ENCODE measurements around the gene NKG7. TPM values are rescaled to one million over a fixed set of nuclear protein-coding genes. Genes with fewer than 3 reads are reported as not detected.
A peak's percentile ranks its signal among the peaks of the same experiment; 100 is the strongest.
"Not testable (repeated sequence)": the region's sequence is repeated elsewhere in the genome, so short reads cannot be mapped to it uniquely, and the experiment has no call there.

Gene NKG7
- total and polyA plus RNA-seq, 11 donors: 1.0 to 31.2 (median 2.4) TPM; not detected in 2

DNA sequence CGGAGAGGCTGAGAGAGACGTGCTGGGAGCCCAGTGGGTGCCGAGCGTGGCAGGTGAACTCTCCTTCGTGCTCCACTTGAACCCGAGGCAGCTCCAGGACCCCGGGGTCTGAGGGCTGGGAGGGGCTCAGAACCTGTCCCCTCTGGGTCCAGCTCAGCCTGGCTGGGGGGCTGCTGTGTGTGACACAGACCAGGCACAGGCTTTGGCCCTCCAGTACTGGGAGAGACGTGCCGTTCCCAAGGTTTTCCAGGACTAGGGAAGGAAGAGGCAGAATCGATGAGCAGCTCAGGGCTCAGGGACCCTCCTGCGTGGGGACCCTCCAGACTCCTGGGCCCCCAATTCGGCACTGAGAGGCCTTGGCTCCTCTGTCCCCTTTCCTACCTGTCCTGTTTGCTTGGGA lies 42.7 kb upstream of the NKG7 start:
- Histone ChIP-seq H3K27ac (no peak overlapping the region), H3K4me1 (peaks cover 0 to 9% (median 0%) of the 10 kb centered on the region in 12 donors), H3K36me3 (no peaks in the 10 kb centered on the region), H3K4me3 (no peak overlapping the region), H3K27me3 (peaks cover 0 to 12% (median 0%) of the 10 kb centered on the region in 9 donors), H3K9me3 (no peaks in the 10 kb centered on the region)
- intact Hi-C loops (cut with DNase I): no loop called here
- TF ChIP-seq, protein P1, sequence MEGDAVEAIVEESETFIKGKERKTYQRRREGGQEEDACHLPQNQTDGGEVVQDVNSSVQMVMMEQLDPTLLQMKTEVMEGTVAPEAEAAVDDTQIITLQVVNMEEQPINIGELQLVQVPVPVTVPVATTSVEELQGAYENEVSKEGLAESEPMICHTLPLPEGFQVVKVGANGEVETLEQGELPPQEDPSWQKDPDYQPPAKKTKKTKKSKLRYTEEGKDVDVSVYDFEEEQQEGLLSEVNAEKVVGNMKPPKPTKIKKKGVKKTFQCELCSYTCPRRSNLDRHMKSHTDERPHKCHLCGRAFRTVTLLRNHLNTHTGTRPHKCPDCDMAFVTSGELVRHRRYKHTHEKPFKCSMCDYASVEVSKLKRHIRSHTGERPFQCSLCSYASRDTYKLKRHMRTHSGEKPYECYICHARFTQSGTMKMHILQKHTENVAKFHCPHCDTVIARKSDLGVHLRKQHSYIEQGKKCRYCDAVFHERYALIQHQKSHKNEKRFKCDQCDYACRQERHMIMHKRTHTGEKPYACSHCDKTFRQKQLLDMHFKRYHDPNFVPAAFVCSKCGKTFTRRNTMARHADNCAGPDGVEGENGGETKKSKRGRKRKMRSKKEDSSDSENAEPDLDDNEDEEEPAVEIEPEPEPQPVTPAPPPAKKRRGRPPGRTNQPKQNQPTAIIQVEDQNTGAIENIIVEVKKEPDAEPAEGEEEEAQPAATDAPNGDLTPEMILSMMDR (IDR thresholded peaks at IDR 0.05): no peak
- no peak for TF ChIP-seq POLR2A (IDR thresholded peaks at IDR 0.05)
- ATAC-seq (no peak), DNase-seq (no peak)
- 81 to 87% (median 83%) methylated on average over 8 to 12 of the region's 12 CpGs for WGBS, 4 donors

DNA sequence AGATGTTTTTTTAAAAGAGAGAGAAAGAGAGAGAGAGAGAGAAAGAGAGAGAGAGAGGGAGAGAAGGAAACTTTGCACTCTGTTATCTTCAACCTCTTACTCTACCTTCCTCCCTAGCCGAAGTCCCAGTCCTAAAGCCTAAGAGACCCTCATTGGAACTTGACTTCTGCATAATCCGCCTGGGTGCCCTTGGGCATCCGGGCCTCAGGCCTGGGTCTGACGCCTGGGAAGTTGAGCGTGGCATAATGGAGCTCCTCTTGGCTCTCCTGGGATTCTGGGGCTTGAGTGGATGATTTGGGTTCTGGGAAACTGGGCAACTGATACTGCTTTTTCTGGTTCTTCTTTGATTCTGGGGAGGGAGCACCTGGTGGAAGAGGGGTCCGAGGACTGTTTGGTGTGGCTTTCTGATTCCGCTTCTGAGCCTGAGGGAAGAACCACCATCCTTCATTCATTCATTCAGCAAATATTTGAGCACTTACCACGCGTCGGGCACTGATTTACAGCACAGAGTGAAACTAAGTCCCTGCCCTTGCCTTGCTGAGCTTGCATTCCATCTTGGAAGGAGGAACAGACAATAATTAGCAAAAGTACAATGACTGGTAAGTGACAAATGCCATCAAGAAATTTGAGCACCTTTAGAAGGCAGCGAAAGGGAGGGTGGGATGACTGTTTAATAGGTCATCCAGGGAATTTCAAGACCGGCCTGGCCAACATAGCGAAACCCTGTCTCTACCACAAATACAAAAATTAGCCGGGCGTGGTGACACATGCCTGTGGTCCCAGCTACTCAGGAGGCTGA lies 38.7 kb upstream of the NKG7 start:
- Histone ChIP-seq H3K4me3 (no peak overlapping the region), H3K27me3 (peaks cover 0 to 11% (median 0%) of the 10 kb centered on the region in 9 donors), H3K36me3 (no peaks in the 10 kb centered on the region), H3K27ac (no peak overlapping the region), H3K4me1 (peaks cover 0 to 27% (median 0%) of the 10 kb centered on the region in 12 donors), H3K9me3 (peaks cover 0 to 2% (median 0%) of the 10 kb centered on the region in 12 donors)
- DNase-seq (no peak), ATAC-seq (no peak)
- TF ChIP-seq POLR2A (IDR thresholded peaks at IDR 0.05): no peak
- TF ChIP-seq, protein P1 (IDR thresholded peaks at IDR 0.05): no peak
- intact Hi-C loops (cut with DNase I): no loop called here
- WGBS, 4 donors: 90 to 96% (median 90%) methylated on average over 15 of the region's 15 CpGs

DNA sequence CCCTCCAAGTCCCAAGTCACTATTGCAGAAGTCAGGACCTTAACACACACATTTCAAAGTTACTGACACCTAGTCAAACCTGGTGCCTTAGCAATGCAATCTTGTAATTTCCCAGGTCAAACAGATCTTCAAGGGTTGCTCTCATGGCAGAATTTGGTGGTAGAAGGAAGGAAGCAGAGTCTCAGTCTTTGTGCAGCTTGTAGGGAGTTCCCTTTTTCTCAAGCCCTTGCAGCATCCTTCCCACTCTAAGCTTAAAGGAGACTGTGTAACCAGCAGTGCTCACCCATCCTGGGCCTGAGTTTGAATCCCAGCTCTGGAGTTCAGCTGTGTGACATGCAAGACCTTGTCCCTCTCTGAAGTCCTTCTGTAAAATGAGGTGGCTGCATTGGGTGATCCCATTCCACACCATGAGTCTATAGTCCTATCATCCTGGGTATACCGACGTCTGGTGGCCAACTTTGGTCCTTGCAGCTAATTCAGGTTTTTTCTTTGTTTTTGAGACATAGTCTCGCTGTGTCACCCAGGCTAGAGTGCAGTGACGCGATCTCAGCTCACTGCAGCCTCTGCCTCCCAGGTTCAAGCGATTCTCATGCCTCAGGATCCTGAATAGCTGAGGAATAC lies 35.2 kb upstream of the NKG7 start:
- DNase-seq (no peak), ATAC-seq (peak in 2 of 4 donors; percentile 33 to 72)
- peak overlapping the region in 1 of 12 donors; percentile 75 for H3K27ac ChIP-seq
- WGBS, 4 donors: 43 to 48% (median 45%) methylated on average over 6 of the region's 6 CpGs
- intact Hi-C loops (cut with DNase I): no loop called here
- H3K9me3 ChIP-seq: peaks cover 0 to 5% (median 1%) of the 10 kb centered on the region in 12 donors
- peaks cover 0 to 27% (median 0%) of the 10 kb centered on the region in 12 donors for H3K4me1 ChIP-seq
- TF ChIP-seq, protein P1 (IDR thresholded peaks at IDR 0.05): peak in 8 of 12 donors; percentile 15 to 36 (median 24)
- TF ChIP-seq POLR2A (IDR thresholded peaks at IDR 0.05): no peak
- H3K36me3 ChIP-seq: no peaks in the 10 kb centered on the region
- peaks cover 0 to 3% (median 0%) of the 10 kb centered on the region in 9 donors for H3K27me3 ChIP-seq
- no peak overlapping the region for H3K4me3 ChIP-seq

DNA sequence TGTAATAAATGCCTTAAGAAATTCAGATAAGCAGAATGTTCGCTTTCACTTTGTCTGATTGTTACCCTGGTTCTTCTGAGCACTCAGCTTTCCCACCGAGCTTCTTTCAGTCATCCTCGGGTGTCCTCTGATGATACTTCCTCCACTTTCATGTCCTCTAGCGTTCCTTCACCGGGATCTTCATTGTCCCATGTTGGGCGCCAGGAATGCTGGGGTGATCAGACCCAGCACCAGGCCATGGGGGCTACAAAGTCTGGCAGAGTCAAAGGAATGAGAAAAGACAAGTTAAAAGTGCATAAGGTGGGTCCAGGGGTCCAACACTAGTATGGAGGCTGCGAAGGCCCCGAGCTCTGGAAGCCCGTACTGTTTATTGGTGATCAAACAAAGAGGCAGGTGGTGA lies 29.7 kb upstream of the NKG7 start:
- TF ChIP-seq, protein P1 (IDR thresholded peaks at IDR 0.05): no peak
- no peak for TF ChIP-seq POLR2A (IDR thresholded peaks at IDR 0.05)
- intact Hi-C loops (cut with DNase I): loop anchor here in 1 of 10 donors (5.0 kb wide), 1 partner anchor 610 kb away; no protein-coding TSS in a partner anchor

DNA sequence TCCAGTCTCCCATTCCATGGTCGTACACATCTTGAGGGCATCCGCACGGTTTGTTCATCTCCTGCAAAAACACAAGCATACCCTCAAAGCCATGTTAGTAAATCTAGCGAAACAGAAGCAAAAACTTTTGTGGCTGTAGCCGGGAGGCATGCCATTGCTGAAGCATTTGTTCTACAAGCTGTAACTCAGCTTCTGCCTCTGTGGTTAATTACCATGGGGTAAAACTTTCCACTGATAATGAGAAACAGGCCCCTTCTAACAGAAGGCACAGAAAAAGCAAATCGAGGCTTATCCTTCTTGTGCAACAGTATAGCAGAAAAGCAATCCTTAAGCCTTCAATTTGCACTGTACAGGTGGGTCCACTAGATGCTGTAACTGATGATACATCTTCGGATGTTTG lies 27.5 kb upstream of the NKG7 start:
- not testable (repeated sequence) for DNase-seq, H3K36me3 ChIP-seq, H3K4me3 ChIP-seq, H3K27ac ChIP-seq, H3K27me3 ChIP-seq, ATAC-seq
- peaks cover 0 to 17% (median 3%) of the 10 kb centered on the region in 12 donors for H3K9me3 ChIP-seq
- WGBS, 4 donors: 82 to 89% (median 83%) methylated on average over 7 of the region's 7 CpGs
- intact Hi-C loops (cut with DNase I): loop anchor here in 4 of 10 donors (5.0 to 10.0 kb wide), 3 partner anchors 55 to 612 kb away; partner anchors contain the start of gene VSIG10L (in 2 of the 4)
- H3K4me1 ChIP-seq: peaks cover 0 to 11% (median 0%) of the 10 kb centered on the region in 12 donors

More for the DNA sequence above, 29.7 kb upstream of the NKG7 start:
- no peak overlapping the region for H3K4me3 ChIP-seq
- H3K9me3 ChIP-seq: peaks cover 0 to 17% (median 5%) of the 10 kb centered on the region in 12 donors
- DNase-seq (no peak), ATAC-seq (no peak)
- H3K27me3 ChIP-seq: peaks cover 0 to 3% (median 0%) of the 10 kb centered on the region in 9 donors
- no peak overlapping the region for H3K27ac ChIP-seq
- 94 to 96% (median 95%) methylated on average over 9 of the region's 9 CpGs for WGBS, 4 donors
- peaks cover 0 to 11% (median 0%) of the 10 kb centered on the region in 12 donors for H3K4me1 ChIP-seq
- no peaks in the 10 kb centered on the region for H3K36me3 ChIP-seq
